Ectodermal cell (in vitro differentiated cells): ENCODE data around the gene CD164.

ENCODE experiments used
- H3K27ac ChIP-seq: 2 replicates; pipeline ENCODE4 v1.7.0; 2013; ENCODE audit warnings: mild to moderate bottlenecking, low read depth, low read length; ENCODE audit not compliant: insufficient read depth, poor library complexity, severe bottlenecking
- H3K27me3 ChIP-seq: 2 replicates; pipeline ENCODE4 v1.7.0; 2013; ENCODE audit warnings: mild to moderate bottlenecking, low read length; ENCODE audit not compliant: insufficient read depth, control insufficient read depth, poor library complexity, severe bottlenecking
- H3K36me3 ChIP-seq: one replicate; pipeline ENCODE4 v1.7.0; 2013; ENCODE audit warnings: low read length; ENCODE audit not compliant: control insufficient read depth, insufficient read depth
- H3K4me1 ChIP-seq: one replicate; pipeline ENCODE4 v1.7.0; 2013; ENCODE audit warnings: low read length; ENCODE audit not compliant: control insufficient read depth, insufficient read depth
- H3K4me3 ChIP-seq: 2 replicates; pipeline ENCODE4 v1.7.0; 2013; ENCODE audit warnings: low read depth, low read length, control low read depth; ENCODE audit not compliant: insufficient read depth
- H3K9me3 ChIP-seq: 2 replicates; pipeline ENCODE4 v1.7.0; 2013; ENCODE audit warnings: mild to moderate bottlenecking, low read length, moderate library complexity; ENCODE audit not compliant: control insufficient read depth
- WGBS, 2 experiments: methylation state at CpG; one replicate each; pipeline ENCODE4 v1.1.7; 2013; ENCODE audit warnings: missing lambda C conversion rate in 2 of 2; 5-methylcytosine and 5-hydroxymethylcytosine counted together

CD164 gene

DNA sequence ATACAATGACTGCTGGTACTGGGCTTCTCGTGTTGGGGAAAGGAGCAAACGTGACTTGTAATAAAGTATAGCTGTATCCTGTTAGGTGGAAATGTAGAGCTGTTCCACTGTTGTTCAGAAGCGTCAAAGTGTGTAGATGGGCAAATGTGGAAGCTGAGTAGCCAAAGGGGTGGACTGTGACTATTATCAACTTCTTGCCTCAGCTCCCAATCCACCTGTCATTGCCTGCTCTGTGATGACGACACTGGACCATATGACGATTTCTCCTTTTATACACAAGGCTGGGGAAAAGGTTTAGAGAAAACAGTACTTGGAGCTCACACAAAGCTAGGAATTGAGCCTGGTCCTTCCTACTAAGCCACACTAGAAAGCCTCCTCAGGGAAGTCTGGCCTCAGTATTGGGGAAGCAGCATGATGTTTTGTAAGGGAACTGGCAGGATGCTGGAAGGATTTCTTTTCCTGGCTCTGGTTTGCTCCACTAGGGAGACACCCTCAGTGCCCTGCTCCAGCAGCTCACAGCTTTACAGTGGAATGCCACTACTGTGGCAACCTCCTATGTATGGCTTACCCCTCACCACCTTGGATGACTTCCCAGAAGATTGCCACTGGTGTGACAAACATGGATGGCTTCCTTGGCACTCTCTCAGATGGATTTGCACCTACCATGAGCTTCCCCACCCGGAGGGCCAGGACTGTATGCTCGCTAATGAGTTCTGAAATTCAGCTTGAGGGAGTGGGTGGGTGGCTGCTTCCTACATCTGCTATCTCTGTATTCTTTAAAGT lies 20.0 kb downstream of the CD164 start:
- Histone ChIP-seq H3K9me3 (no peaks in the 10 kb centered on the region), H3K4me3 (no peak overlapping the region), H3K27ac (no peak overlapping the region), H3K27me3 (no peaks in the 10 kb centered on the region), H3K4me1 (no peaks in the 10 kb centered on the region), H3K36me3 (peaks cover 33% of the 10 kb centered on the region)
- 93 to 97% methylated on average over 7 of the region's 7 CpGs for WGBS, 2 experiments

DNA sequence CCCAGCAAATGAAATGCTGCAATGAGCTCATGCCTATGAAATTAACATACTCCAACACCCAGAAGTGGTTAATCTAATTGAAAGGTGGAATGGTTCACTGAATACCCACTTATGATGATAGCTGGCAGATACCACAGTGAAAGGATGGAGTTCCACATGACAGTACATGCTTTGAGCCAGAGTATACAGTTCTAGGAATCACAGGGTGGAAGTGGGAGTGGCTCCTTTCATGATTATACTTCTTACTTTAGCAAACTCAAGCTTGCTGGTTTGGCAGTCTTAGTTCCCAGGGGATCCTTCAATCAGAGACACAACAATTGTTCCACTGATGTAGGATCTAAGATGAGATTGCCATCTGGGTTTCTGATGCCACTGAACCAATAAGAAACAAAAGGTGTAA lies 21.5 kb downstream of the CD164 start:
- H3K4me3 ChIP-seq, result no peak overlapping the region
- H3K36me3 ChIP-seq, result peaks cover 38% of the 10 kb centered on the region
- no peaks in the 10 kb centered on the region for H3K4me1 ChIP-seq
- H3K27ac ChIP-seq, result no peak overlapping the region
- peaks cover 2% of the 10 kb centered on the region for H3K9me3 ChIP-seq
- no peaks in the 10 kb centered on the region for H3K27me3 ChIP-seq

DNA sequence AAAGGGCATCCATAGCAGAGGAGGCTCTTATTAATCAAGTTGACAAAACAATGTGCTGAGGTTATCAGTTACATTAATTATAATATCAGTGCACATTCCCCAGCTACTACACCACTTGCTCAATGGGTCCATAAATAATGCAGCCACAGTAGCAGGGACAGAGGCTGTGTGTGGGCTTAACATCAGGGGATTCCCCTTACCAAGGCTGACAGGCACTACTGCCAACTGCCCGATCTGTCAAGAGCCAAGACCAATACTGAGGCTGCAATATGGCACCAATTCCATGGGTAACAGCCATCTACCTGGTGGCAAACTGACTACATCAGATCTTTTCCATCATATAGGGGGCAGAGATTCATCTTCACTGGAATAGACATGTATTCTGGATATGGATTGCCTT lies 22.0 kb downstream of the CD164 start:
- no peak overlapping the region for H3K4me3 ChIP-seq
- H3K27ac ChIP-seq, result no peak overlapping the region
- no peaks in the 10 kb centered on the region for H3K27me3 ChIP-seq
- no peaks in the 10 kb centered on the region for H3K4me1 ChIP-seq
- H3K36me3 ChIP-seq, result peaks cover 39% of the 10 kb centered on the region
- WGBS, 2 experiments, result 89 to 98% methylated on average over 1 of the region's 1 CpG
- peaks cover 2% of the 10 kb centered on the region for H3K9me3 ChIP-seq

DNA sequence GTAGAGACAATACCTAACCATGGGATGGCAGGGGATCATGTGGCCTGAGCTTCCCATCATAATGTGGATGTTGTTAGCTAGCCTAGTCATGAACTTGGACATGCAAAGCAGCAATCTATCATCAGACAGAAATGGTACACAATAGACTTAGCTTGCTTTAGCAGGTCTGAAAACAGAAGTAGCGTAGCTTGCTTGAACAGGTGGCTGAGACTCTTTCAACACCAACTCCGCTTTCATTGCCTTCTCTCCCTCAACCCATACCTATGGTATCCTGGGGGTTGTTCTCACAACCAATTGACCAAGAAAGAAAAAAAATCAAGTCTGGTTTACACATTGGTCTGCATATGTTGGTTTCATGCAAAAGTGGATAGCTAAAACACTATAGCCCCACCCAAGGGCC lies 23.0 kb downstream of the CD164 start:
- Histone ChIP-seq H3K4me1 (no peaks in the 10 kb centered on the region), H3K9me3 (peaks cover 2% of the 10 kb centered on the region), H3K27ac (no peak overlapping the region), H3K27me3 (no peaks in the 10 kb centered on the region), H3K36me3 (peaks cover 33% of the 10 kb centered on the region), H3K4me3 (no peak overlapping the region)
- WGBS, 2 experiments, result 94% methylated on average over 2 of the region's 2 CpGs

DNA sequence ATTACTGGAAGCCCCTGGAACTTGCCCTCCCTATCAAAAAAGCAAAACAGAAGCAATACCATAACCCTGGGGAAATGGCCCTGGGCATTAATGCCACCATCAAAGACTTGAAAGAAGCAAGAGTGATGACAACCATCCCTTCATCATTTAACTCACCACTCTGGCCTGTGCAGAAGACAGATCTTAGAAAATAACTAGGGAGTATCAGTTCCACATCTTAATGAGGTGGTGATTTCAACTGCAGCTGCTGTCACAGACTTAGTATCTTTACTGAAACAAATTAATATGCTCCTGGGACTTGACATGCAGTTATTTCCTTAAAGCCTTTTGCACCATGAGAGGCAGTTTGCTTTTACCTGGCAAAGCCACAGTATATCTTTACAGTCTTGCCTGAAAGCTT lies 24.1 kb downstream of the CD164 start:
- Histone ChIP-seq H3K27me3 (no peaks in the 10 kb centered on the region), H3K4me1 (no peaks in the 10 kb centered on the region), H3K27ac (no peak overlapping the region), H3K9me3 (peaks cover 2% of the 10 kb centered on the region), H3K4me3 (no peak overlapping the region), H3K36me3 (peaks cover 36% of the 10 kb centered on the region)

DNA sequence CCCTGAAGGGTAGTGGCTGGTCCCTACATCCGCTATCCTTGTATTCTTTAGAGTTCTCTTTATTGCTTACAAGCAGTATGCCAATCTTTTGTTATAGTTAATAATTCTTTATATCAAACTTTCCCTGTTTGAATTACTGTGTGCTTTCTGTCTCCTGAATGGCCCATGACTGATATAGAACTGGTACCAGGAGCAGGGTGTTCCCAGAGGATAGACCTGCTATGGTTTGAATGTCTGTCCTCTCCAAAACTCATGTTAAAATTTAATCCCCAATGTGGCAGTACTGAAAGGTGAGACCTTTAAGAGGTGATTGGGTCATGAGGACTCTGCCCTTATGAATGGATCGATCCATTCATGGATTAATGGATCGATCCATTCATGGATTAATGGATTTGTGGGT lies 26.0 kb downstream of the CD164 start:
- Histone ChIP-seq H3K4me1 (no peaks in the 10 kb centered on the region), H3K4me3 (no peak overlapping the region)
- WGBS, 2 experiments, result 96 to 98% methylated on average over 3 of the region's 3 CpGs

DNA sequence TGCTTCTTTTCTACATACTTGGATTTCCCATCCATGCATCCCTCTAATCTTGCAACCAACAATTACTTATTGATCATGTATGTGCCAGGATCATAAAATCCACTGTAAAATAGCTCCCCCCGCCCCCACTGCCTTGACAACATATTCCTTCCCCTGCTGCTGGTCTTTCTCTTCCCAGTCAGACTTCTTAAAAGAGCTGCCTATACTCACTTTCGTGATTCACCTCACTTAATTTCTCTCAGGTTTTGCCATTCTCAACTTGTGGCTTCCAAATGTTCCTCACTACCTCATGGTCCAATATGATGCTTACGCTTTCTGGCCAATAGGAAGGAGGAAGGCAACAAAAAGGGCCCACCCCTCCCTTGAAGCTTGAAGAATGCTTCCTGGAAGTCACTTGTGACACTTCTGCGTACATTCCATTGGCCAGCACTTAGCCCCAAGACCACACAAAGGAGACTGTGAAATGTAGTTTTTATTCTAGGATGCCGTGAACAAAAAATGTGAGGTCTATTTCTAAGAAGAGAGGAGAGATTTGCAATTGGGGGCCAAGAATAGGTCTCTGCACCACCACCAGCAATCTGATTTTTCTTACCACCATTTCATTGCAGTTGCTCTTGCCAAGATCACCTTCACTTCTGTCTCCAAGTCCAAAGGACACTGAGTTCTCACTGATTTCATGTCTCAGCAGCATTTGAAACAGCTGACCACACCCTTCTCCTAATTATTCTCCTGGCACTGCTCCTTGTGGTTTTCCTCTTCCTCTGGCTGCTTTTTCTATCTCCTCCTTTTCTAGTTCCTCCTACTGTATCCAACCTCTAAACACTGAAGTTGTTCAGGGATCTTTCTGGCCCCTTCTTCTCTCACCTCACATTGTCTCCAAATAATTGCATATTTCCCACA lies 30.8 kb downstream of the CD164 start:
- no peaks in the 10 kb centered on the region for H3K4me1 ChIP-seq
- peaks cover 8% of the 10 kb centered on the region for H3K36me3 ChIP-seq
- no peaks in the 10 kb centered on the region for H3K27me3 ChIP-seq
- no peak overlapping the region for H3K4me3 ChIP-seq
- H3K9me3 ChIP-seq, result no peaks in the 10 kb centered on the region
- 91 to 94% methylated on average over 5 of the region's 5 CpGs for WGBS, 2 experiments
- H3K27ac ChIP-seq, result no peak overlapping the region

More for the DNA sequence above, 26.0 kb downstream of the CD164 start:
- H3K27me3 ChIP-seq, result no peaks in the 10 kb centered on the region
- H3K9me3 ChIP-seq, result peaks cover 2% of the 10 kb centered on the region
- H3K27ac ChIP-seq, result no peak overlapping the region
- H3K36me3 ChIP-seq, result peaks cover 30% of the 10 kb centered on the region

DNA sequence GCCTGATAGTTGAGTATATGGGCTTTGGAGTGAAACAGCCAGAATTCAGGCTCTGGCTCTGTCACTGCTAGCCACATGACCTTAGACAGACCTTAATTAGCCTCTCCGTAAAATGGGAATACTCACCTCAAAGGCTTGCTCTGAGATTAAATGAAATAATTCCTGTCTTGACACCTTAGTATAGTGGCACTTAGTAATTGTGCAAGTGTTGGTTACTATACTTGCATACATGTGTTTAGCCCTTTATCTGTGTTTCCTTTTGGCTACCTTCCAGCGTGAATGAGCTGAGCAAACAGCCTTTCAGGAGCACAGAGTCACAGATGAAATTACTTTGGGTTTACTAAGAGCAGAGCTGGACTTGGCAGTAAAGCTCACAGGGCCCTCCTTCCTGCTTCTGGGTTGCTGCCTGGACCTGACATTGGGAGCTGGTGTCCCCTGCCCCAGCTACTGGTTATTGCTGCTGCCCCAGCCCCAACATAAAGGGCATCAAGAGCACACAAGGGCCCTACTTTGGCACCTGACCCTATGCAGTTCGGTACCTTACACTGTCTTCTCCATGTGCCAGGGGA lies 32.8 kb downstream of the CD164 start:
- peaks cover 3% of the 10 kb centered on the region for H3K36me3 ChIP-seq
- WGBS, 2 experiments, result 95 to 96% methylated on average over 3 of the region's 3 CpGs
- no peaks in the 10 kb centered on the region for H3K4me1 ChIP-seq
- H3K27ac ChIP-seq, result no peak overlapping the region
- no peak overlapping the region for H3K4me3 ChIP-seq
- no peaks in the 10 kb centered on the region for H3K9me3 ChIP-seq
- H3K27me3 ChIP-seq, result no peaks in the 10 kb centered on the region

DNA sequence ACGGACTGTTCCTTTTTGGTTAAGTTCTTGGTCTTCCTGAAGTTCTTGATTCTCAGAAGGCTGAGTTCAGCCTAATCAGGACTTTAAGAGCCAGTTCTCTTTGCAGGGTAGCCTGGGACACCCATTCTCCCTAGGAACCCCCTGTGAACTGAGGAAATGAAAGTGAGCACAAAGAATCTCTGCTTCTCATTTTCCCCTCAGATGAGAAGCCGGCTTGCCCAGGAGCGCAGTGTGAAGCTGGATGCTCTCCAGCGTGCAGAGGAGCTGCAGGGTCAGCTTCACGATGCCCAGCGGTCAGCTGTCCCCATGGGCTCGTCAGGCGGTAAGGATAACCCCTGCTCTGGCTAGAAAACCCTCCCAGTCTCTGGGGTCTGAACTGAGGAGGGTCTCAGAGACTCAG lies 34.0 kb downstream of the CD164 start:
- 94 to 96% methylated on average over 8 of the region's 8 CpGs for WGBS, 2 experiments
- no peaks in the 10 kb centered on the region for H3K4me1 ChIP-seq
- H3K9me3 ChIP-seq, result no peaks in the 10 kb centered on the region
- no peak overlapping the region for H3K4me3 ChIP-seq
- no peaks in the 10 kb centered on the region for H3K27me3 ChIP-seq
- no peaks in the 10 kb centered on the region for H3K36me3 ChIP-seq
- H3K27ac ChIP-seq, result no peak overlapping the region

DNA sequence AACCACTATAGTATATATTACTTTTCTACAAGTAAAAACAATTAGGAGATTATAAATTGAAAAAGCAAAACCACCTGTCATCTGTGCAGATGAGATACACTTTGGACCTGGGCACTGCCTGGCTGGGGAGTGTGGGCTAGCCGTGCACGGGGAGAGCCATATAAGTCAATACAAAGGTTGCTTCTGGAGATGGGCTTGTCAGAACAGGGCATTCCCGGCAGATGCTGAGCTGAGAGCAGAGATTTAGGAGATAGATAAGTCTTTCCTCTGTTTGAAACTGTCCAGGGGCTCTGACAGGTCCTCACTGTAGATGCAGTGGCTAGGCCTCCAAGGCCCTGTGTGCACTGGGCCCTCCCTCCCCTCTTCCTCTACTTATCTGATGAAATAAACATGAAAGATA lies 34.5 kb downstream of the CD164 start:
- no peaks in the 10 kb centered on the region for H3K4me1 ChIP-seq
- H3K4me3 ChIP-seq, result no peak overlapping the region
- H3K27me3 ChIP-seq, result no peaks in the 10 kb centered on the region
- H3K36me3 ChIP-seq, result no peaks in the 10 kb centered on the region
- H3K9me3 ChIP-seq, result no peaks in the 10 kb centered on the region
- 92 to 94% methylated on average over 3 of the region's 3 CpGs for WGBS, 2 experiments
- no peak overlapping the region for H3K27ac ChIP-seq
